ENCODE measurements around the gene RASSF5. TPM values are rescaled to one million over a fixed set of nuclear protein-coding genes. Genes with fewer than 3 reads are reported as not detected.
A peak's percentile ranks its signal among the peaks of the same experiment; 100 is the strongest.

The RASSF5 gene
- total and polyA plus RNA-seq, 9 of the 15 experiments (the other 6 are each of a cell fraction or from before 2014, with no cell fraction given) = 6.1 to 41.0 (median 25.2) TPM

- no peak for TF ChIP-seq EP400 (IDR thresholded peaks at IDR 0.05)
- no peak for TF ChIP-seq BRCA1 (IDR thresholded peaks at IDR 0.05)
- no peak for TF ChIP-seq BRCA1 (CRISPR knock-in tag; IDR thresholded peaks at IDR 0.05)
- TF ChIP-seq PYGO2 (tag; IDR thresholded peaks at IDR 0.05) = 0 out of 2 replicates have a peak, but pooled peaks have one; percentile 39
- TF ChIP-seq ZNF217 (CRISPR knock-in tag; IDR thresholded peaks at IDR 0.05) = no peak
- TF ChIP-seq ZHX1 (conservative IDR thresholded peaks at IDR 0.05; ENCODE audit: low read length) = no peak
- TF ChIP-seq KDM2B (CRISPR knock-in tag; IDR thresholded peaks at IDR 0.05) = no peak
- TF ChIP-seq STAT5B (CRISPR knock-in tag; IDR thresholded peaks at IDR 0.05) = no peak
- TF ChIP-seq ZNF408 (CRISPR knock-in tag; IDR thresholded peaks at IDR 0.05; ENCODE audit: low read depth) = no peak
- no peak for TF ChIP-seq ZNF551 (CRISPR knock-in tag; IDR thresholded peaks at IDR 0.05)
- TF ChIP-seq THRAP3 (IDR thresholded peaks at IDR 0.05; ENCODE audit: borderline replicate concordance) = no peak
- TF ChIP-seq GABPB2 (CRISPR knock-in tag; conservative IDR thresholded peaks at IDR 0.05) = no peak
- no peak for TF ChIP-seq U2AF2 (optimal IDR thresholded peaks at IDR 0.05; ENCODE audit: low read depth, low read length)
- TF ChIP-seq KAT2B (IDR thresholded peaks at IDR 0.05; ENCODE audit: low read depth, low read length) = no peak
- TF ChIP-seq THRB (CRISPR knock-in tag; conservative IDR thresholded peaks at IDR 0.05) = peak; percentile 80; the same call in 1 of the 2 replicates
- no peak for TF ChIP-seq GTF2A2 (tag; IDR thresholded peaks at IDR 0.05)
- TF ChIP-seq PURB (CRISPR knock-in tag; IDR thresholded peaks at IDR 0.05; ENCODE audit: low read depth) = no peak
- TF ChIP-seq ZMIZ1 (IDR thresholded peaks at IDR 0.05; ENCODE audit: low read depth in 2 of 2, low read length in 2 of 2) = no peak
- TF ChIP-seq MAFF (IDR thresholded peaks at IDR 0.05; ENCODE audit: low read length) = no peak
- no peak for TF ChIP-seq TCF7 (IDR thresholded peaks at IDR 0.05; ENCODE audit: borderline replicate concordance)
- no peak for TF ChIP-seq ZC3H8 (IDR thresholded peaks at IDR 0.05)
- 0 out of 2 replicates have a peak, but pooled peaks have one; percentile 33 for TF ChIP-seq NFE2 (IDR thresholded peaks at IDR 0.05; ENCODE audit: low read depth)
- TF ChIP-seq MAFK (IDR thresholded peaks at IDR 0.05; ENCODE audit: low read length) = no peak
- peak; percentile 62 for TF ChIP-seq RAD51 (IDR thresholded peaks at IDR 0.05; ENCODE audit: borderline replicate concordance, low read depth)
These were observed 3.6 kb upstream of the RASSF5 start (continued) for GRCh38 chr1:206503591-206504362.

Data from K562 (cell line).